ENCODE measurements around the gene C16orf82. TPM values are rescaled to one million over a fixed set of nuclear protein-coding genes. Genes with fewer than 3 reads are reported as not detected.

C16orf82 gene
- total RNA-seq (2022; extraction: Qiagen RNA extraction): not detected in 5 replicates

DNA sequence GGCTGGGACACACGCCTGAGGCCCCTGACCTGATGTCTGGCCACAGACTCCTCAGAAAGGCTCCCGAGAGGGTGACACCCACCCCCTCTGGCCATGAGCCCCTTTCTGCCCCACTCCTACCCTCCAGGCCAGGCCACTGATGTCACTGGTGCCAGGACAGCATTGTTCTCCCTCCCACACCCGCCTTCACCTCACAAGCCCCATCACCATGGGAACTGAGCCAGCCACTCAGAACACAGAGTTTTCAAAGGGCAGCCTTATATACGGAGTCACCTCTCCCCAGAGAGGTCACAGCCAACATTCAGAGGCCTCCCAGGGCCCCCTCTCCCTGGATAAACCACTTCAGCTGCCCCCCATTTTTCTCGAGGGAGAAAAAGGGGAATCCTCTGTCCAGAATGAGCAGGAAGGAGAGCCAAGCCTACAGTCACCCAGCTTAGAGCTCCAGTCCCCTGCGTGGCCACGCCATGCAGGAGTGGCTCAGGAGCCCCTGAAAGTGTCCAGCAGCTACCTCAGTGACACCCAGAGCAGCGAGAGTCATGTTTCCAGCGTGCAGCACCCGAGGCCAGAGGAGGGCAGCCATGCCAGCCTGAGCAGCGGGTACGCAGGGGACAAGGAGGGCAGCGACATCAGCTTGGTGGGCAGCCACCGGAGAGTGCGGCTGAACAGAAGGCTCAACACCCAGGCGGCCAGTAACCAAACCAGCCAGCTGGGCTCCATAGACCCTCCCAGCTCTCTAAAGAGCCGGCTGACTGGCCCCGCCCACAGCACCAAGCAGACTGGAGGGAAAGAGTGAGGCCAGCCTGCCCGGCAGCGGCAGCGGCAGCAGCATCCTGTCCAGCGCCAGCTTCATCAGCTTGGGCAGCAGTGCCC lies at the start of gene C16orf82:
Gene C16orf82, plus strand, starts transcription at position 260 of the 870 bp plus-strand sequence.

Other genes starting within 250 kb of the C16orf82 start
- gene KDM8, start 136.6 kb downstream of the C16orf82 start, total RNA-seq (2022; extraction: Qiagen RNA extraction): 2.2 to 3.3 TPM (median 2.4 TPM) in 5 replicates
- 55.6 to 63.8 TPM (median 60.2 TPM) in 5 replicates for gene NSMCE1, start 201.8 kb downstream of the C16orf82 start, total RNA-seq (2022; extraction: Qiagen RNA extraction)
- gene IL4R, start 247.0 kb downstream of the C16orf82 start, total RNA-seq (2022; extraction: Qiagen RNA extraction): 36.7 to 50.0 TPM (median 42.5 TPM) in 5 replicates

All from A549 treated with CORT108297 at 1 μM for 4 hours (cell line).